HG03095 (cell line): ENCODE results near the gene COL27A1.
"Not testable (repeated sequence)": the region's sequence is repeated elsewhere in the genome, so short reads cannot be mapped to it uniquely, and the experiment has no call there.

Experiments used
- ATAC-seq: cut with Tn5 transposase; IDR thresholded peaks from one replicate; pipeline ENCODE4 v1.9.1; 2021; ENCODE audit warnings: moderate library complexity; ENCODE audit not compliant: unreplicated experiment

The COL27A1 gene

DNA sequence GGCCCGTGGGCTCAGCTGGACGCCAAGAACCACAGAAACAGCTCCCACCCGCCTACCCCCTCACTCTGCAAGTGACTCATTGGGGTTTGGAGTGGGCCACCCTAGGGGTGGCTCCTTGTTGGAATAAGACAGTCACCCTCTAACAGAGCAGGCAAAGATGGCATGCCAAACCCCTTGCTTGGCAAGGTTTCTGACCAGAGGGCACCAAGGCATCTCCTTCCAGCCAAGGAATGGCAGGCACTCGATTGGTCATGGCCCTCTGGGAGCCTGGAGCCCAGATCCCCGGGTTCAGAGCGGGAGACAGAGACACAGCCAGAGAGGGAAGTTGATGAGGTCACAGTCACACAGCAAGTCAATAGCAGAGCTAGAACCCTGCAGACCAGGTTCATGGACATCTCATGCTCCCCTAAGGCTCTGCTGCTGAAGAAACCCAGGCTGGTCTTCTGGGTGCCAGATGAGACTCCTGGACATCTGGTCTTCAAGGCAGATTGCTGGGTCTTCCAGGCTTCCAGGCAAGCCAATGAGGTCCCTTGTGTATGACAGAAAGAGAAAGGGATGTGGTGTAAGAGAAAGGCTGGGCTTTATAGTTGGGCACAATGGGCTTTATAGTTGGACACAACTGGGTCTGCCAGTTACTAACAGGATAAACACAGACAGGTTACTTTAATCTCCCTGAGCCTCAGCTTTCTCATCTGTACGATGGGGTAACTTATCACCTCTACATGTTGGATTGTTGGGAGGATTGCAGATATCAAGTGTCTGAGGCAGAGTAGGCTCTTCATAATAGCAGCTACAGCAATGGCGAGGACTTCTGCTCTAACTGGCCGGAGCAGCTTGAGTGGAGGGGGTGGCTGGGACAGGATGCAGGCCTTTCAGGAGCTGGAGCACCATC is 33.0 kb upstream of the COL27A1 start:
- ATAC-seq: no peak

DNA sequence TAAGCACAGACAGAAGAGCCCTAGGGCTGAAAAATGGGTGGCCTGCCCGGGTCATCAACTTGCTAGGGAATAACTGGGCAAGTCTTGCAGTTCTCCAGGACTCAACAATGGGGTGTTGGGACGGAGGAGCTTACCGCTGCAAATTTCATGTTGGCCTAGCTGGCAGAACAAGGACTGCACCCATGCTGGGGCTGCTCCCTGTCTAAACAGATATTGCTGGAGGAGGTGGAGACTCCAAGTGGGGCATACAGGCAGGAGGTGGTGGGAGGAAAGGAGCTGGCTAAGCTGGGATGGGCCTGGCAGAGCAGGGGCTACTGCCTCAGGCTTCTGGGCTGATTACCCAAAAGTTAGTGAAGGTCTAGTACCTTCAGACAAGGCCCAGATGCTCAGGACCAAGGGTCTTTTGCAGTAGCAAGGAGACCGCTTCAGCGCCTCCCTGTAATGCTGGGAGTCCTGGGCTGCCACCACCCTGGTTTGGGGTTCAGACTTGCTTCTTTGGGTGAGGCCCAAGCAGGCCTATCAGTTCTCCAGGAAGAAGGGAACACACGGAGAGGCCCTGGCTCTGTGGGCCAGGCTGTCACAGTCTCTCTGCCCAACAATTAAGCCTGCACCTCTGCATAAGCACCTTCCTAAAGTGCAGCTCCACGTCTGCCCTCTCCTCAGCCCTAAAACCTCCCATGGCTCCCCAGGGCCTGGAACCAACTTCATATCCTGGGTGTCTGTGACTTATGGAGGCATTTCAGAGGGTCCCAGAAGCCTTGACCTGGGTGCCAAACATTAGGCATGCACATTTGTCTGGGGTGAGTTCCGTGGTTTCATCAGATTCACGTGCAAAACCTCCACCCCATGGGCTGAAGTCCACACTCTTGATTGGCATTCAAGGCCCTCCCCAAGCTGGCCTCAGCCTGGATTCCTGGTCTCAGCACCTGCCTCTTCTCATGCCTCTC is 32.0 kb upstream of the COL27A1 start:
- ATAC-seq: no peak

DNA sequence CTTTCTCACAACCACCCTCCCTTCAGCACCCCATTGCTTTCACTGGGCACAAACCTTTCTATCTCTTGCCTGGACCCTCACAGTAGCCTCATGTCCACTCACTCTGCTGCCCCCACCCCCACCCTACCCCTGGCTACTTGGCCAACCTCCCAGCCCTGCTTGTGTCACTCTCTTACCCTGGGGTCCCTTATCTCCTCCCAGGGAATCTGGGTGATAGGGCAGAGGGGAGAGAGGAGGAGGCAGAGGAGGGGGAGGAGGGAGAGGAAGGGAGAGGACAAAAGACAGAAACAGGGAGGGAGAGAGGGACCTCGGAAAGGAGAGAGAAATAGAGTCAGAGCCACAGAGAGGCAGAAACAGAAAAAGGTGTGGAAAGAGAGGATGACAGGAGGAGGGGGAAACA is 31.2 kb upstream of the COL27A1 start:
- no peak for ATAC-seq

DNA sequence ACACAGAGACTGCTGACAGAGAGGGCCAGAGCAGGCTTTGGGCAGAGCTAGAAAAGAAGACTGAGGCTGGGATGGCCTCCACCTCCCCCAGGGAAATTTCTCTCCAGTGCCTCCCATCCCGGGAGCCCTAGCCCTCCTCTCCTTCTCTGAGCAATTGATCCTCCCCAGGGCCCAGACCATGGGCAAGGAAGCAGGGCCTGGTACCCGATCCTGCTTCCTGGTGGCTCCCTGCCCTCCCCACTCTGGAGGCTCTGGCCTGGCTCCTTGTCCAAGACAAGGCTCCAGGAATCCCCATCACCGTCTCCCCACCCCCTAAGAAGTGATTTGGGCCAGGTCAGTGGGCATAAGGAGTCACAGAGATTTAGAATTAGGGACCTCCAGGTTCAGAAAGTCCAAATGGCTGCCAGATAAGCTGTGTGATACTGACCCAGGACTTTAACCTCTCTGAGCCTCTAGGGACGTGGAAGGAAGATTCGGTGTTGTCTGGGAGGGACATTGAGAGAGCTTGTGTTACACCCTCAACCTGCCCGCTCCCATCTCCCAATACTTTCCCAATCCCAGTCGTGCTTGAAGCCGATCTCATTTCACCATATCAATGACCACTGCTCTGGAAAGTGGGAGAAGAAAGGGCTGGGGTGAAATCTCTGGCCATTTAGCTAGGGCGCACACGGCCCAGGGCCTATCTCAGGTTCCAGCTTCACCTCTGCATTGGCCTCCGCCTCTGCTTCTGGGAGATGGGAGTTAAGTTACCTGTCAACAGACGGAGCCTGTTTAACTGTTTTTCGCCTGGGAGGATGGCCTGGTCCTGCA is 30.5 kb upstream of the COL27A1 start:
- no peak for ATAC-seq

DNA sequence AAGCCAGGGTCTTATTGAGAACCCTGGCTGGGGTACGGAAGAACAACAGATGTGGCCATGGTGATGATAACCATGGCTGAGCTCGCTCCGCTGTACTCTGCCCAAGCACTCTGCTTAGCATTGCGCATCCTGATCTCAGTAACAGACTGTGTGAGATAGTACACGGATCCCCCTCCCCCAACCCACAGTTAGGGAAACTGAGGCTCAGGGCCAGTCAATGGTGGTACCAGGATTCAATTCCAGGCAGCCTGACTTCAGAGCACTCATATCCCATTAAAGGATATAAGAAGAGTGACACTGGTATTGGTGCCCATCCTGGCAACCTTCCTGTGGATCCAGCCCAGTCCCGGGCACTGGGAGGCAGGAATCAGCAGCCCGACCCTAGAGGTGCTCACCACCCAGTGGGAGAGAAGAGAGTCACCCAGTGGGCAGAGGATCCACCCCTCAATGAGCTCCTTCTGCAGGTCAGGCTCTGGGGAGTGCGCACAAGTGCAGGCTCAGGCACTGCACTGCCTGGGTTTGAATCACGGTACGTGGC is 29.8 kb upstream of the COL27A1 start:
- ATAC-seq: no peak

DNA sequence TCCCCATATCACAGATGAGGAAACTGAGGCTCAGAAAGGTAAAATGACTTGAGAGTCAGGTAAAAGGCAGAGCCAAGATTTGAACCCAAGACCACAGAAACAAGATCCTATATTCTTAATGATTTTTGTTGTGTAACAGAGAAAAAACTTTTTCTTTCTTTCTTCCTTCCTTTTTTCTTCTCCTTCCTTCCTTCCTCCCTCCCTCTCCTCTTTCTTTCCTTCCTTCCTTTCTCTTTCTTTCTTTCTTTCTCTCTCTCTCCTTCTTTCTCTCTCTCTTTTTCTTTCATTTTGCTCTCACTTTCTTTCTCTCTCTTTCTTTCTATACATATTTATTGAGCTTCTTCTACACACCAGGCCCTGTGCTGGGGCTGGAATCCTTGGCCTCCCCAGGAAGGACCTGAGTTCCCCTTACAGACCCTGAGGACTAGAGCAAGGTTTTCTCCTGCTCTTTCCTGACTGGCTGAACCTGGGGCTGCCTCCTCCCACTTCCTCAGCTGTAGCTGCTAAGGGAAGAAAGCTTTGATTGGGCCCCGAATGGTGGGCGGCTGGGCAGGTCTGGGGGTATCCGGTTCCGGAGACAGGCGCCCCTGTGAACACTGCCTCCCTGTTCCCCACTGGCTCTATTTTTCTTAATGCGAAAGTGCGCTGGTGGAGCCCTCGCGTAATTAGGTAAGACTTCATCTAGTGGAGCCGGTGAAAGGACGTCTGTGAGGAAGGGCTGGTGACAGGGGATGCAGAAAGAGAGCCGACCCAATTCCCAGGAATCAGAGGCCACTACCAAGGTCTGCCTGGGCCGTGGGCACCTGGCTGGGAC is 28.9 kb upstream of the COL27A1 start:
- ATAC-seq: no peak

DNA sequence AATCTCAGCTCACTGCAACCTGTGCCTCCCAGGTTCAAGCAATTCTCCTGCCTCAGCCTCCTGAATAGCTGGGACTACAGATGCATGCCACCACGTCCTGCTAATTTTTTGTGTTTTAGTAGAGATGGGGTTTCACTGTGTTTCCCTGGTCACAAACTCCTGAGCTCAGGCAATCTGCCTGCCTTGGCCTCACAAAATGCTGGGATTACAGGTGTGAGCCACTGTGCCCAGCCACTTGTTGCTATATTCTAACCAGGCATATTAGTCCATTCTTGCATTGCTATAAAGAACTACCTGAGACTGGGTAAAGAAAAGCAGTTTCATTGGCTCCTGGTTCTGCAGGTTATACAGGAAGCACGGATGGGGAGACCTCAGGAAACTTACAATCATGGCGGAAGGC is 26.6 kb upstream of the COL27A1 start:
- not testable (repeated sequence) for ATAC-seq

DNA sequence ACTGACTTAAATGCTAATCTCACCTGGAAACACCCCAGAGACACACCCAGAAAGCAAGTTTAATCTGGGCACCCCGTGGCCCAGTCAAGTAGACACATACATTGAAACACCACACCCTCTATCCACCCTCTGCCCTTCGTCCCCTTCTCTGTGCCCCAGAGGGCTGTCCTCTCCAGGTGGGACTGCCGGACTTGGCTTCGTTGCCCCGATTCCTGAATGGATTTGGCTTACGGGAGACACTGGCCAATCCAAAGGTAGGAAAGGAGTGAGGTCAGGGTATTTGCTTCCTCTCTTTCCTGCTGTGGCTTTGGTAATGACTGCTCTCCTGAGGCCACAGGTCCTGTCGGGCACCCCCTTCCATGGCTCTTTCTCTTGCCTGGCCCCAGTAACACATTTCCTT is 25.2 kb upstream of the COL27A1 start:
- ATAC-seq: no peak

DNA sequence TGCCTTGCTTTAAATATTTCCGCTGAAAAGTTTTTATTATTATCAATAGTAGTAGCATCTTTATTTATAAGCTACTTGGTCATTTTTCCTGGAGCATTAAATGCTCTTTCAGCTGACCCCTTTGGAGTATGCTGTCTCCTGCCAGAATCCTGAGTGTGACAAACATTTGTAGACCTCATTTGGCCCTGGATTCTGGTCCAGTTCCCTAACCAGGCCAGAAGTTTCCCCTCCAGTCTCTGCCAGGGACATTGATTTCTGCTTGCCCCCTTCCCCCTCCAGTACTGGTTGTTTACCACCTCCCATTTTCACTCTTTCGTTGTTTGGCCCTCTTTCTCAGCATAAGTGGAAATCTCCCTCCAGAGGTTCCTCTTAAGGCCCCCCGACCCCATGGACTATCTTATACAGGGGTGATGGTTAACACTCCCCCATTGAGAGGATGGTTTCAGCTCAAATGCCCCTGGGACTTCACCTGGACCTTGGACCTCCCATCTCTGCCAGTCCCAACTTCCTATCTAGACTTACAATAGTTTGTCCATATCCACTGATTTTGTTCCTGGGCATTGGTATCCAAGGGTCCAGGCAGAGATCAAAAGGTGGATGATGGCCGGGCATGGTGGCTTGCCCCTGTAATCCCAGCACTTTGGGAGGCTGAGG is 24.6 kb upstream of the COL27A1 start:
- no peak for ATAC-seq

DNA sequence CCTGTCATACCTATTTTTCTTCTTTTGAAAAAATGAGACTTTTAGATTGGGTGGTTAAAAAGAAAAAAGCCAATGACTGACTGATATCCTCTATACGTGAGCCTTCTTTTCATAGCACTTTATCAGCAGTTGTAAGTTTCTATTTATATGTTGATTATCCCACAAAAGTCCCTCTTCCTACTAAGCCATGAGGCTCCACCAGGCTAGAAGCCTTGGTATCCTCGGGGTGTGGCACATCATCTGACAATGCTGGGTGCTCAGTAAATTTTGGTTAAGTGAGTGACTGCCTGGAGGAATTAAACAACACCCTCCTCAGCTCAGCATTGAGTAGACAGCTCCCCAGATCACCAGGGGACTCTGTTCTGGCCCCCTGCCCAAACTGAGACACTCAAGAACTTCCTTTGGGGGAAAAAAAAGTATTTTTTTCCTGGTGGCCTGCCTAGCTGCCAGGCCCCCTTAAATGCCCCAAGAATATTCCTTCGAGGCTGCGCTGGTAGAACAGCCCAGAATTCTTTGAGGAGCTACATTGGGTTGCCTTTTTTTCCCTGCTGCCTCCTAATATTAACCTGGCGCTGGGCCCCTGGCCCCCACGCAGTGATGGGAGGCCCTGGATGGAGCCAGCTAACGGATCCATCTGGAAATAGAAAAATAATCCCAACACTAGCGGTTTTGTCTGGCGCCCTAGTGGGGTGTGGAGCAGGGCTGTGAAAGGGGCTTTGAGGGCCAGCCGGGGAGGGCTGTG is 23.4 kb upstream of the COL27A1 start:
- ATAC-seq: no peak

DNA sequence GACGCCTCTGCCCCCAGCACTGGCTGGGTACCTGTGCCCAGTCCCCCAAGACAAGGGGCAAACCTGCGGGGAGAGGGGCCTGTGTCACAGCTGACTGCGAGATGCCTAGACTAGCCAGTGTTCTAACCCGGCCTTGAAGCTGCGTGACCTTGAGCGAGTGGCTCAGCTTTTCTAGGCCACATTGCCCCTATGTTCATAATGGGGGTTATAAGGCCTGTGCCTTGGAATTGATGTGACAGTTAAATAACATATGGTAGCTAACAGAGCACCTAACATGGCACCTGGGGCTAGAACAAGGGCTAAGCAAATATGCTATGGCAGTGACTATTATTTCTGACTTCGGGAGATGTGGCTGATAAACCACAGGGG is 22.8 kb upstream of the COL27A1 start:
- no peak for ATAC-seq

DNA sequence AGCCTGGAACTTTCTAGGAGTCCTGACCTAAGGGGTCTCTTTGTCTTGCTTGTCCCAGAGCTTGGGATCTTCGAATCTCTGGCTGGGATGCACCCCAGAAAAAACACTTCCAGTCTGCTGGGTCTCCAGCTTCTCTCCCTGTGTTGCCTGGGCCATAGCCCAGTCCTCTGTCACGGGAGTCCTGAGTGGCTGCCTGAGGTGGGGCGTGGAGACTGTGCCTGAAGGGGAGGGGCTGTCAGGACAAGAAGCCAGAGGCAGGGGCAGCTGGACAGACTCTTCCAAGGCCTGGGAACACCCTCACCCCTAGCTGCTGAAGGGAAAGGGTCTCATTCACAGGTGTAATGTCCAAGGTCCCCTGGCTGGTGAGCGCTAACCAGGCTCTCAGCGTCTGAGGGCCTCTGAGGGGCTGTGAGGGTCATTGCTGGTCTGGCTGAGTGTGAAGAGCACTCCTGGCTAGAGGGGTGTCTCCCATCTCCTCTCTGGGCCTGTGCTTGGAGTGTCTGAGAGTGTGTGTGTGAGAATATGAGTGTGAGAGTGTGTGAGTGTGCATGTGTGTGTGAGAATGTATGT is 20.4 kb upstream of the COL27A1 start:
- no peak for ATAC-seq

DNA sequence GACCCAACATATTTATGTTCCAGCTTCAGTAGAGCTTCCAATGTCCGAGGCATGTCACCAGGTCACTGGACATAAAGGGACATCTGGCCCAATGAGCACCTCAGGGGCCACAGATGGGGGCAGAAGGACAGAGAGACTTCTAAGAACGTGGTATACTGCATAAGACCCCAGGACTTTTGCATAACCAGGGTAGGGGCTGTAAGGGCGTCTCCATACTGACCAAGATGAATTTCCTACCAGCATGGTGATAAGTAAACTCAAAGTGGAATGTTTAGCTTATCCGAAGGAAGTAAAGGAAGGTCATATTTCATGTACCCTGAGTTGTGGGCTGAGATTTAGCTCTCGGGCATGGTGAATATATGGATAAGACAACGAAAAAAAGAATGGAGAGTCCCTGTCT is 17.5 kb upstream of the COL27A1 start:
- ATAC-seq: no peak

DNA sequence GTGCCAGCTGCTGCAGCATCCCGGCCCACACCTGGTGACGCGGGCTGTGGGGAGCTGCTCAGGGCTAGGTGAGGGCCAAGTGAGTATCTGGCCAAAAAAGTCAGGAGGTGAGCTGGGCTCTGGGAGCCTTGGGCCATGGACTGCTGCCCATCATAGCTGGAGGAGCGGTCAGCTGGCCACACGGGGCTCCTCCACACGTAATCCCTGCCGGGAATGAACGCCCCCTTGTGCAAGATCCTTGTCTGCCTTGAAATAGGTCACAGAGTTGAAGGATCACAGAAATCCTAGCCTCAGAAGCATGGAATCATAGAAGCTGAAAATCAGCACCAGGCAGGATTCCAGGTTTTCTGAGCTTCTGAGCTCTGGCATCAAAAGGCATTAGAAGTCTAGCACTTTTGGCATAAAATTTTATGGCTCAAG is 16.8 kb upstream of the COL27A1 start:
- ATAC-seq: no peak

DNA sequence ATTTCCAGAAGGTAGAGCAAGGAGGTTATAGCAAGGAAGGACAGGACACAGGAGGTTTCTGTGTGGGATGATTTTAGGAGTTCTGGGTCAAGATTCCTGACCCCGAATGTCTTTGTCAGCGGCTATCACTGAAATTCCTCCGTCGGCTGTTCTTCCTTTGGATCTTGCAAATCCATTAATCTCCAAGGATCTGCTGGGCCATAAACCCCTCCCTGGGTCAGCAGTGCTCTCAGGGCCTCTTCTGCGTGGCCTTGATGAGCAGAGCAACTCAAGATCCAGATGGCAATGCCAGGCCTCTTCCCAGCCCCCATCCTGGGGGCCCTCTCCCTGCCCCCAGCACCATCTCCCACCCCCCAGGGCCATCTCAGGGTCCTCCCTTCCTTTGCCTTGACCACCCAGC is 16.3 kb upstream of the COL27A1 start:
- no peak for ATAC-seq

DNA sequence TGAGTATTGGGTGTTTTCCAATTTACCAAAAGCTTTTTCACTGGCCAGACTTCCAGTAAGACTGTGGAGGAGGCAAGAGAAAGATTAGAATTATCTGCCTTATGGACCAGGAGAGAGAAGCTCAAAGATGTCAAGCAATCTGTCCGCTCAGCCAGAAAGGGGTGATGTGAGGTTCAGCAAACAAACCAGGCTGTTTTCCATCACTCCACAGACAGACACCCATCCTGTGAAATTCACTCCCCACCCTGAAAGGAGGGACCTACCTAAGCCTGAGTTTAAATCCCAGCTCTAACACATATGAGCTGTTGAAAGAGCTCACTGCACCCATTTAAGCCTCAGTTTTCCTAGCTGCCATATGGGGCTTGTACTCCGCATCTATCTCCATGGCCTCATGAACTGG is 14.9 kb upstream of the COL27A1 start:
- ATAC-seq: no peak

DNA sequence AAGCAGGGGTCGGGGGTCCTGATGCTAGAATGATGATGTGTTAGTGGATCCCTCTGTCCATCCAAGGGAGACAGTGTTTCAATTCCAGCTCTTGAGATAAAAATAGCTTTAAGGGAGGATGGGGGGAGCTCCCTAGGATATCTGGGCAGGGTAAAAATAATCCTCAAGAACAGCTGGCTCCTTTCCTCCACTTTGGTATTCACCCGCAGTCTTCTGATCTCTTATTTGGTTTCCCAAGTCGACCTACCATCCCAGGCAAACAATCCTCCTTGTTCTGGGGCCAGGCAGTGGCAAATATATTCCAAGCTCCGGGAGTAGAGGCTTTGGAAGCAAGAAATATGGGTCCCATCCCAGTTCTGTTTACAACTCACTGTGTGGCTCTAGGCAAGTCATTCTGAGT is 14.5 kb upstream of the COL27A1 start:
- ATAC-seq: no peak
